Measurements from ENCODE around the gene SCUBE1. TPM values are rescaled to one million over a fixed set of nuclear protein-coding genes. Genes with fewer than 3 reads are reported as not detected.

Gene SCUBE1
- total RNA-seq, 1 donor from 2014 or later: not detected

DNA sequence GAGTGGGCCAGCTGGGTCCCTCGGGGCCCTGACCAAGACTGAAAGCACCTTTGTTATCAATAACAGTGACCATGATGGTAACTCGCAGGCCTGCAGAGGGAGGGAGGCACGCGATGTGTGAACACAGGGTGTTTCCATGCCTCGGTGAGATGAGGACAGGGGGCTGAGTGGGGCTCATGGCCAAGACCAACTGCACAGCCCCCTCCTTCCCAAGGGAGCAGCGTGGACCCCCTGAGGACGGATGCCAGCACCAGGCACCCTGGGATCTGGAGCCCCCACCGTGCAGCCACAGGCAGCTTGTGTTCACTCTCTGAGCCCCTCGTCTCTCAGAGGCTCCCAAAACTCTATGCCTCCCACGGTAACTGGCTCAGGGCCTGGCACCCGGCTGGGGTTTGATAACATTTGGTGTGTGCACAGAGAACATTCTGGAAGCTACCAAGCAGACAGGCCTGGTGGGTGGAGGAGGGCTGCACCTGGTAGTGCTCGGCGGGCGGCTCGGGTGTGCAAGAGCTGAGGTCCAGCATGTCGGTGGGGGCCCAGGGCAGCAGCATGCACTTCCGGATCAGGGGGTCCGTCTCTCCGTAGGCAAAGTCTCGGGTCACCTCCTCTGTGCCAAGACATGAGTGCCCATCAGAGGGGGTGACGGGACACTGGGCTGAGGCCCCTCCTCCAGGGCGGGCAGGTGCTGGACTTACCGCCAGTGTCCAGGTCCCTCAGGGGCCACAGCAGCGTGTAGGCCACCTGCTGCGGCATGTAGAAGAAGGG is 163.8 kb downstream of the SCUBE1 start:
- TF ChIP-seq, protein P1, sequence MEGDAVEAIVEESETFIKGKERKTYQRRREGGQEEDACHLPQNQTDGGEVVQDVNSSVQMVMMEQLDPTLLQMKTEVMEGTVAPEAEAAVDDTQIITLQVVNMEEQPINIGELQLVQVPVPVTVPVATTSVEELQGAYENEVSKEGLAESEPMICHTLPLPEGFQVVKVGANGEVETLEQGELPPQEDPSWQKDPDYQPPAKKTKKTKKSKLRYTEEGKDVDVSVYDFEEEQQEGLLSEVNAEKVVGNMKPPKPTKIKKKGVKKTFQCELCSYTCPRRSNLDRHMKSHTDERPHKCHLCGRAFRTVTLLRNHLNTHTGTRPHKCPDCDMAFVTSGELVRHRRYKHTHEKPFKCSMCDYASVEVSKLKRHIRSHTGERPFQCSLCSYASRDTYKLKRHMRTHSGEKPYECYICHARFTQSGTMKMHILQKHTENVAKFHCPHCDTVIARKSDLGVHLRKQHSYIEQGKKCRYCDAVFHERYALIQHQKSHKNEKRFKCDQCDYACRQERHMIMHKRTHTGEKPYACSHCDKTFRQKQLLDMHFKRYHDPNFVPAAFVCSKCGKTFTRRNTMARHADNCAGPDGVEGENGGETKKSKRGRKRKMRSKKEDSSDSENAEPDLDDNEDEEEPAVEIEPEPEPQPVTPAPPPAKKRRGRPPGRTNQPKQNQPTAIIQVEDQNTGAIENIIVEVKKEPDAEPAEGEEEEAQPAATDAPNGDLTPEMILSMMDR (conservative IDR thresholded peaks at IDR 0.05; ENCODE audit: low read depth, low read length): no peak
- DNase-seq (ENCODE audit: low read depth): no peak
- no peak overlapping the region for H3K4me3 ChIP-seq (ENCODE audit: low read depth, low read length)

DNA sequence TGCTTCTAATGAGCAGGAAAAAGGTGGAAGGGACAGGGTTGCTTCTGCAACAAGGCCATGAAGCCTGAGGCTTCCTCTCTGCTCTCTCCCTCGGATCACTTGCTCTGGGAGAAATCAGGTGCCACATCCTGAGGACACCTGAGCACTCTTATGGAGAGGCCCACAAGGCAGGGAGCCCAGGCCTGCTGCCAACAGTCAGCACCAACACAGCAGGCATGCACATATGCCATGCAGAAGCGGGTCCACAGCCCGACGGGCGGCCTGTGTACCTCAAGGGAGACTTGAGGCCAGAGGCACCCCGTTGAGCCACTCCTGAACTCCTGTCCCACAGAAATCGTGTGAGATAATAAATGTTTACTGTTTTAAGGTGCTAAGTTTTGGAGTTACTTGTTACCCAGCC is 165.7 kb downstream of the SCUBE1 start:
- no peak overlapping the region for H3K4me3 ChIP-seq (ENCODE audit: low read depth, low read length)
- TF ChIP-seq, protein P1 (conservative IDR thresholded peaks at IDR 0.05; ENCODE audit: low read depth, low read length): no peak
- DNase-seq (ENCODE audit: low read depth): no peak

DNA sequence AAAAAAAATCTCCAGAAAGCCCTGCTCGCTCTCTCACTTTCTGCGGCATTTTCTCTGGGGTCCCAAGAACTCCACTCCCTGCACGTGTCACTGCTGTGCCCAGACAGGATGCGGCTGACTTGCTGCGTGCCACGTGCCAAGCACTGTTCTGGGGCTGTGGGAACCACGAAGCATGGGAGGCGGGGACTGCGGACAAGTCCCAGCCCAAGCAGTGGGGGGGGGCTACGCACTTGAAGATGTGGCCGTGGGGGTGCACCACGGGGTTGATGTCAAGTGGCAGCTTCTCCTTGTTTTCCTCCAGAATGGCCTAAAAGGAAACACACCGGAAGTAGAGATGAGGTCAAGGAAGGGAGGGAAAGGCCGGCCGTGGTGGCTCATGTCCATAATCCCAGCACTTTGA is 167.1 kb downstream of the SCUBE1 start:
- DNase-seq (ENCODE audit: low read depth): no peak
- TF ChIP-seq, protein P1 (conservative IDR thresholded peaks at IDR 0.05; ENCODE audit: low read depth, low read length): no peak
- H3K4me3 ChIP-seq (ENCODE audit: low read depth, low read length): no peak overlapping the region

DNA sequence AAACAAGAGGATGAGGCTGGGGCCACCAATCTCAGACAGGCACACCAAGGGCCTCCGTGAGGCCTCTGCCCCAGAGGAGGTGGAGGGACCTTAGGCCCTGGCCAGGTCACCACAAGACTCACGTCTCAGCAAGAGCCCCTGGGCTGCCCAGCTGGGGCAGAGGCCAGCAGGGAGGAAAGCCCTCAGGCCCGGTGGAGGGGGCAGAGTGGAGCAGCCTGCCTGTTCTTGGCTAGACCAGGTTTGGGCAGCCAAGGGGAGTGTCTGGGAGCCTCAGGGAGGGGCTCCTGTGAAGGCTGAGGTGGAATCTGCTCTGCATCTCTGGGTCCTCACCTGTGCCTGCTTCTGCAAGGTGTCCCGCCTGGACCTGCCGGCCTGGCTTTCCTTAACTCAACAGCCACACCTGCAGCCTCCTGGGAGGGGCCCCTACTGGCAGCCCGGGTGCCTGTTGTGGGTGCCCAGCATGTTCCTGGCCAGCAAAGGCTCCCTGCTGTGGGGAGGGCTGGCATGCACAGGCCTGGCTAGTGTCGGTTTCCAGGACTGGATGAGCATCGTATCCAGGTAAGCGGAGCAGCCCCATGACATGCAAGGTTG is 168.1 kb downstream of the SCUBE1 start:
- no peak overlapping the region for H3K4me3 ChIP-seq (ENCODE audit: low read depth, low read length)
- DNase-seq (ENCODE audit: low read depth): no peak
- TF ChIP-seq, protein P1 (conservative IDR thresholded peaks at IDR 0.05; ENCODE audit: low read depth, low read length): no peak

DNA sequence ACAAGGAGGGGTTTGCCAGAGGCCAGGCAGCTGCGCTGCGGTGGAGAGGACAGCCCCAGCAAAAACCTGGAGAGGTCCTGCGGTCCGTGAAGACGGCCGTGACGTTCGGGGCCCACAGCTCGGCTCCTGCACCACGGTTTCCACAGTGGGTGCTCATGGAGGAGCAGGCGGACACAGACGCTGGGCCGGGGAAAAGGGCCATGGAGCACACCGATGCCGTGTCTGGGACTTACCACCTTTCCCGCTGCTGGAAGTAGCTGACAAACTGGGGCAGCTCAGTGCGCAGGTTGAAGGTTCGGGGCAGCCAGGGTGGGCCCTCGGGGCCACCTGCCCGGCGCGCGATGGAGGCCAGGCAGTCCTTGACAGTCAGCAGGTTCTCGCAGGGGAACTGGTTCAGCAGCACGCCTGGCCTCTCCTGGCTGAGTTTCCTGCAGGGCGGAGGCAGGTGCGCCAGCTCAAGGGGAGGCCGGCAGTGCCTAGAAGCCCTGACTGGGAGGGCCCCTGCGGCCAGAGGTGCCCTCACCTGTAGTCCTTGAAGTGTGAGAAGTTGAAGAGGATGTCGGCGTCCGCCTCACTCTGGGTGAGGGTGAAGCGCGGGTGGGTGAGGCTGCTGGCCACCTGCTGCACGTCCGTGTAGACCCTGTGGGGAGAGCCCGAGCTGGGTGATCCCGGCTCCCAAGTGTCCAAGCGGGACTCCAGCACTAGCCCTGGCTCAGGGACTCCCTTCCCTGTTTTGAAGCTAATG is 169.0 kb downstream of the SCUBE1 start:
- no peak for DNase-seq (ENCODE audit: low read depth)
- TF ChIP-seq, protein P1 (conservative IDR thresholded peaks at IDR 0.05; ENCODE audit: low read depth, low read length): no peak
- H3K4me3 ChIP-seq (ENCODE audit: low read depth, low read length): no peak overlapping the region

DNA sequence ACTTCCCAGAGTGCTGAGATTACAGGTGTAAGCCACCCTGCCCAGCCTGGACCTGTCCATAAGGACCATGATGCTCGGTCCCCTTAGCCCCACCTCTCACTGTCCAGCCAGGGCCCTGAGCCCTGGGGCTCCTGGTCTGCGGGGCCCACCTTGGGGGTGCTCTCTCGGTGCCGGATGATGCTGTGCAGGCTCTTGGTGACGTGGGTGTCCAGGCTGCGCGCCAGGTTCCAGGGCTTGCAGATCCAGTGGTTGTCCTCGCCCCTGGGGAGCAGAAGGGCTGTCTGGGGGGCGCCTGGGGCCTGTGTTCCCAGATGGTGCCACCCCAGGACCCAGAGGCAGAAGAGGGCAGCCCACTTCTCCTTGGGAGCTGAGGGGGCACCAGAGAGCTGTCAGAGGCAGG is 169.6 kb downstream of the SCUBE1 start:
- TF ChIP-seq, protein P1 (conservative IDR thresholded peaks at IDR 0.05; ENCODE audit: low read depth, low read length): no peak
- no peak overlapping the region for H3K4me3 ChIP-seq (ENCODE audit: low read depth, low read length)
- no peak for DNase-seq (ENCODE audit: low read depth)

Measured in epithelial cell of proximal tubule (primary cell).